H1 (cell line): ENCODE results near the gene DYNLRB1. TPM values are rescaled to one million over a fixed set of nuclear protein-coding genes. Genes with fewer than 3 reads are reported as not detected.

ENCODE experiments used
- CTCF ChIA-PET: fragments of 300-600 bp; sonication (Branson Sonifier 250); formaldehyde crosslinking; loops from one replicate; lab custom pipeline; 2021; ENCODE audit not compliant: partially characterized antibody; lab: Charles Lee
- POLR2A ChIA-PET: fragments of 300-600 bp; sonication (Branson Sonifier 250); formaldehyde crosslinking; loops from one replicate; lab custom pipeline; 2021; ENCODE audit warnings: inconsistent platforms; ENCODE audit not compliant: partially characterized antibody; lab: Charles Lee
- DNase-seq, 2 experiments: peaks; one replicate each; pipeline versions ENCODE4 v3.0.0 to v3.0.0-alpha.2; 2010 to 2022; ENCODE audit warnings: low spot score in 2 of 2, low read depth in 1 of 2, mixed read lengths in 1 of 2
- FAIRE-seq: peaks from 2 replicates; lab custom pipeline; 2011; peaks lifted over from hg19 to GRCh38; lab: Jason Lieb, UNC
- H2AFZ ChIP-seq: 2 replicates; pipeline ENCODE4 v1.8.1; 2012; ENCODE audit warnings: low read length, inconsistent platforms
- H2AK5ac ChIP-seq: 2 replicates; pipeline ENCODE4 v1.6.1; 2013; ENCODE audit warnings: low read depth, low read length
- H2BK120ac ChIP-seq: replicated peaks from 2 replicates; pipeline ENCODE3; 2013; ENCODE audit warnings: low read depth, low read length, inconsistent platforms
- H2BK12ac ChIP-seq: 2 replicates; pipeline ENCODE4 v1.6.1; 2013; ENCODE audit warnings: low read depth, low read length
- H2BK15ac ChIP-seq: 2 replicates; pipeline ENCODE4 v1.6.1; 2013; ENCODE audit warnings: low read length
- H2BK20ac ChIP-seq: 2 replicates; pipeline ENCODE4 v1.6.1; 2013; ENCODE audit warnings: low read length
- H2BK5ac ChIP-seq: 2 replicates; pipeline ENCODE4 v1.6.1; 2013; ENCODE audit warnings: low read depth, low read length
- H3K14ac ChIP-seq: 2 replicates; pipeline ENCODE4 v1.6.1; 2013; ENCODE audit warnings: inconsistent platforms; ENCODE audit not compliant: insufficient read length
- H3K18ac ChIP-seq: 2 replicates; pipeline ENCODE4 v1.6.1; 2013; ENCODE audit warnings: low read length; ENCODE audit errors: extremely low read depth
- H3K23ac ChIP-seq: 2 replicates; pipeline ENCODE4 v1.6.1; 2013; ENCODE audit warnings: inconsistent platforms; ENCODE audit not compliant: insufficient read length
- H3K23me2 ChIP-seq: 2 replicates; pipeline ENCODE4 v1.6.1; 2013; ENCODE audit warnings: low read depth, low read length
- H3K27ac ChIP-seq: 2 replicates; pipeline ENCODE4 v1.6.1; 2011; ENCODE audit warnings: low read depth, low read length, inconsistent platforms
- H3K27me3 ChIP-seq, 4 experiments: replicated peaks in 1 of 4; 1 replicate in 1 of 4; 2 replicates in 3 of 4; pipeline versions ENCODE4 v1.6.1 to v1.8.1; 2011 to 2013; ENCODE audit warnings: low read length in 3 of 4, mild to moderate bottlenecking in 3 of 4, inconsistent platforms in 2 of 4, mixed read lengths in 2 of 4, moderate library complexity in 1 of 4; ENCODE audit not compliant: control insufficient read depth in 3 of 4, insufficient read depth in 3 of 4; ENCODE audit errors: extremely low read depth in 1 of 4
- H3K36me3 ChIP-seq, 4 experiments: 2 replicates each; pipeline versions ENCODE4 v1.6.1 to v1.8.1; 2011 to 2013; ENCODE audit warnings: mild to moderate bottlenecking in 4 of 4, low read length in 3 of 4, moderate library complexity in 2 of 4, control low read depth in 1 of 4, inconsistent platforms in 1 of 4; ENCODE audit not compliant: insufficient read depth in 4 of 4, control insufficient read depth in 2 of 4
- H3K4ac ChIP-seq: replicated peaks from 2 replicates; pipeline ENCODE3; 2013; ENCODE audit warnings: low read length, low read depth, mixed read lengths, inconsistent platforms; ENCODE audit not compliant: insufficient read length
- H3K4me1 ChIP-seq, 4 experiments: replicated peaks in 1 of 4; 1 replicate in 1 of 4; 2 replicates in 3 of 4; pipeline versions ENCODE4 v1.6.1 to v1.8.1; 2011 to 2013; ENCODE audit warnings: low read length in 3 of 4, inconsistent platforms in 2 of 4, mixed read lengths in 1 of 4; ENCODE audit not compliant: insufficient read depth in 4 of 4, control insufficient read depth in 3 of 4
- H3K4me2 ChIP-seq, 2 experiments: 2 replicates each; pipeline versions ENCODE4 v1.6.1 to v1.8.1; 2011 to 2013; ENCODE audit warnings: low read depth in 2 of 2, low read length in 2 of 2, control low read depth in 1 of 2, inconsistent platforms in 1 of 2, mild to moderate bottlenecking in 1 of 2; ENCODE audit not compliant: insufficient read depth in 1 of 2
- H3K4me3 ChIP-seq, 4 experiments: fragments of 200-600, 300-600 bp in 1 of 4; sonication (generic), shearing (Covaris generic), sonication (Bioruptor Twin) in 1 of 4; 2 replicates each; pipeline versions ENCODE4 v1.5.1 to v1.8.1; 2011 to 2016; ENCODE audit warnings: low read length in 4 of 4, low read depth in 3 of 4, control low read depth in 2 of 4, inconsistent platforms in 2 of 4, mild to moderate bottlenecking in 2 of 4, mixed read lengths in 1 of 4, moderate library complexity in 1 of 4; ENCODE audit not compliant: insufficient read depth in 2 of 4; ENCODE audit errors: extremely low read depth in 1 of 4
- H3K56ac ChIP-seq: replicated peaks from 2 replicates; pipeline ENCODE3; 2013; ENCODE audit warnings: low read depth, mild to moderate bottlenecking, mixed read lengths, low read length, inconsistent platforms; ENCODE audit not compliant: insufficient read length
- H3K79me1 ChIP-seq: 2 replicates; pipeline ENCODE4 v1.6.1; 2013; ENCODE audit warnings: low read depth, low read length, control low read depth
- H3K79me2 ChIP-seq, 2 experiments: 2 replicates each; pipeline versions ENCODE4 v1.6.1 to v1.8.1; 2012 to 2013; ENCODE audit warnings: low read length in 2 of 2, mild to moderate bottlenecking in 2 of 2, inconsistent platforms in 1 of 2; ENCODE audit not compliant: insufficient read depth in 2 of 2, control insufficient read depth in 1 of 2
- H3K9ac ChIP-seq, 4 experiments: replicated peaks in 1 of 4; 1 replicate in 1 of 4; 2 replicates in 3 of 4; pipeline versions ENCODE4 v1.6.1 to v1.8.1; 2011 to 2013; ENCODE audit warnings: low read depth in 3 of 4, low read length in 3 of 4, control low read depth in 2 of 4, mild to moderate bottlenecking in 2 of 4, moderate library complexity in 2 of 4, inconsistent platforms in 1 of 4; ENCODE audit errors: extremely low read depth in 1 of 4
- H3K9me3 ChIP-seq, 2 experiments: 2 replicates each; pipeline versions ENCODE4 v1.6.1 to v1.8.1; 2012 to 2013; ENCODE audit warnings: mild to moderate bottlenecking in 2 of 2, moderate library complexity in 2 of 2, control low read depth in 1 of 2, inconsistent platforms in 1 of 2, low read depth in 1 of 2, low read length in 1 of 2, mixed read lengths in 1 of 2; ENCODE audit not compliant: insufficient read depth in 2 of 2
- H4K20me1 ChIP-seq, 2 experiments: replicated peaks in 1 of 2; 2 replicates each; pipeline versions ENCODE3 to v1.8.1; 2011 to 2013; ENCODE audit warnings: inconsistent platforms in 2 of 2, low read length in 2 of 2, mild to moderate bottlenecking in 1 of 2; ENCODE audit not compliant: insufficient read depth in 2 of 2, control insufficient read depth in 1 of 2
- H4K5ac ChIP-seq: 2 replicates; pipeline ENCODE4 v1.6.1; 2013; ENCODE audit warnings: low read length, low read depth, mixed read lengths, inconsistent platforms; ENCODE audit not compliant: insufficient read length
- H4K8ac ChIP-seq: 2 replicates; pipeline ENCODE4 v1.8.0; 2013; ENCODE audit warnings: mild to moderate bottlenecking, moderate library complexity, low read length, inconsistent platforms; ENCODE audit not compliant: insufficient read depth; ENCODE audit errors: extremely low read depth
- H4K91ac ChIP-seq: replicated peaks from 2 replicates; pipeline ENCODE3; 2013; ENCODE audit warnings: low read length, mixed read lengths, inconsistent platforms; ENCODE audit not compliant: insufficient read length
- BCL11A ChIP-seq, 2 experiments: IDR thresholded peaks; one replicate each; pipeline ENCODE4 v1.6.1; 2011; ENCODE audit warnings: low read depth in 2 of 2, low read length in 2 of 2, mild to moderate bottlenecking in 2 of 2
- CHD1 ChIP-seq: IDR thresholded peaks from 2 replicates; pipeline ENCODE4 v1.6.1; 2012; ENCODE audit warnings: low read depth, low read length, improper control_type of control experiment
- EGR1 ChIP-seq: IDR thresholded peaks from 2 replicates; pipeline ENCODE4 v1.6.1; 2011; ENCODE audit warnings: low read depth, low read length, borderline replicate concordance
- EZH2 ChIP-seq: fragments of 200-600 bp; sonication (generic); IDR thresholded peaks from 2 replicates; pipeline ENCODE4 v1.7.1; 2012; ENCODE audit warnings: low read depth, mild to moderate bottlenecking, moderate library complexity, low read length, inconsistent platforms; ENCODE audit not compliant: severe bottlenecking
- POLR2AphosphoS5 ChIP-seq: IDR thresholded peaks from 2 replicates; pipeline ENCODE4 v1.6.1; 2011; ENCODE audit warnings: low read depth, low read length
- RBBP5 ChIP-seq: IDR thresholded peaks from 2 replicates; pipeline ENCODE4 v1.7.1; 2012; ENCODE audit warnings: low read depth, mild to moderate bottlenecking, inconsistent platforms, low read length, moderate library complexity, borderline replicate concordance
- RNF2 ChIP-seq: fragments of 200-900, 300-1000 bp; sonication (generic); IDR thresholded peaks from 2 replicates; pipeline ENCODE4 v1.7.1; 2016; ENCODE audit warnings: borderline replicate concordance, low read depth, mild to moderate bottlenecking, antibody characterized with exemption, low read length; ENCODE audit not compliant: poor library complexity, severe bottlenecking; ENCODE audit errors: missing control alignments
- SIN3A ChIP-seq, 2 experiments: IDR thresholded peaks in 1 of 2; conservative IDR thresholded peaks in 1 of 2; 2 replicates each; pipeline ENCODE4 v1.6.1; 2011 to 2012; ENCODE audit warnings: low read length in 2 of 2, improper control_type of control experiment in 1 of 2, low read depth in 1 of 2, mild to moderate bottlenecking in 1 of 2
- SIRT6 ChIP-seq: IDR thresholded peaks from one replicate; pipeline ENCODE4 v1.7.1; 2012; ENCODE audit warnings: low read length, inconsistent platforms
- SP2 ChIP-seq: IDR thresholded peaks from 2 replicates; pipeline ENCODE4 v1.6.1; 2012; ENCODE audit warnings: mild to moderate bottlenecking, low read length, inconsistent platforms
- SUZ12 ChIP-seq: fragments of 200-600 bp; sonication (generic); IDR thresholded peaks from 2 replicates; pipeline ENCODE4 v1.6.1; 2012; ENCODE audit warnings: mild to moderate bottlenecking, inconsistent platforms, low read length, moderate library complexity, mixed read lengths
- TAF1 ChIP-seq: IDR thresholded peaks from 2 replicates; pipeline ENCODE4 v1.6.1; 2011; ENCODE audit warnings: mild to moderate bottlenecking, low read depth, low read length
- WGBS, 2 experiments: shearing (Covaris generic) in 1 of 2; methylation state at CpG; one replicate each; pipeline versions ENCODE4 v1.1.6 to v1.1.7; 2013 to 2015; ENCODE audit warnings: low lambda C conversion rate in 2 of 2, mixed read lengths in 2 of 2, inconsistent platforms in 1 of 2, low coverage in 1 of 2, missing lambda C conversion rate in 1 of 2; ENCODE audit not compliant: insufficient replicate concordance in 2 of 2, insufficient coverage in 1 of 2, insufficient read length in 1 of 2; ENCODE audit errors: extremely low coverage in 1 of 2, missing lambda C conversion rate in 1 of 2; 5-methylcytosine and 5-hydroxymethylcytosine counted together
- polyA plus RNA-seq, 7 experiments: library from polyadenylated mRNA; depleted of rRNA in 3 of 7; stranded (reverse) in 5 of 7; unstranded in 2 of 7; fragments of >200 nt in 5 of 7; fragments of 200-250 nt in 2 of 7; gene quantifications; 1 replicate in 5 of 7; 2 replicates in 1 of 7; 4 replicates in 1 of 7; pipeline versions ENCODE4 v1.2.1 to v1.2.3, GENCODE V29; 2011 to 2013; ENCODE audit warnings: missing spikeins in 2 of 7, mixed read lengths in 2 of 7
- total RNA-seq: library from RNA; stranded (reverse); fragmentation: NEBNext Ultra II Directional; extraction: Animal tissue kit (Norgen Biotek cat#: 25700); gene quantifications from 2 replicates; pipeline ENCODE4 v1.2.1, GENCODE V29; 2021
- TF ChIP-seq, protein P1 (sequence below): IDR thresholded peaks from 2 replicates; pipeline ENCODE4 v1.6.1; 2012; ENCODE audit warnings: low read length, inconsistent platforms

DYNLRB1 gene
- total and polyA plus RNA-seq, 2 of the 8 experiments (the other 6 are each of a cell fraction or from before 2014, with no cell fraction given) = 109 to 214 TPM

- Histone ChIP-seq H3K27me3 (no peaks in the 10 kb centered on the region), H3K14ac (no peak overlapping the region), H2AK5ac (no peak overlapping the region), H3K79me1 (no peaks in the 10 kb centered on the region), H3K4ac (no peak overlapping the region), H3K23ac (no peak overlapping the region), H4K5ac (no peak overlapping the region), H4K8ac (no peak overlapping the region), H3K9me3 (no peaks in the 10 kb centered on the region), H3K4me1 (no peaks in the 10 kb centered on the region), H3K9ac (no peak overlapping the region), H3K56ac (no peak overlapping the region), H2BK12ac (no peak overlapping the region), H2BK20ac (no peak overlapping the region), H4K20me1 (no peaks in the 10 kb centered on the region), H2BK120ac (no peak overlapping the region), H3K23me2 (no peaks in the 10 kb centered on the region), H2BK15ac (no peak overlapping the region), H3K27ac (no peak overlapping the region), H3K36me3 (peaks cover 0 to 3% (median 0%) of the 10 kb centered on the region in 4 experiments; a peak in 1 of 8 replicates), H3K4me2 (no peak overlapping the region), H2BK5ac (no peak overlapping the region), H4K91ac (no peak overlapping the region), H3K79me2 (no peaks in the 10 kb centered on the region), H3K18ac (no peak overlapping the region), H3K4me3 (no peak overlapping the region), H2AFZ (no peak overlapping the region)
- ChIA-PET POLR2A (no interaction called here), CTCF (interaction anchor here (0.6 kb wide), 1 partner anchor 198 kb away, joined by 3 read pairs; no protein-coding TSS in a partner anchor)
- FAIRE-seq = no peak
- WGBS, 2 experiments = 83% methylated on average over 5 of the region's 5 CpGs; no CpG with 5 or more reads in 1 of the 2 experiments
- no peak for DNase-seq
- TF ChIP-seq SUZ12 (no peak), POLR2AphosphoS5 (no peak), RNF2 (no peak), EGR1 (no peak), SIN3A (conservative IDR thresholded peaks at IDR 0.05 in 1 of 2, IDR thresholded peaks at IDR 0.05 in 1 of 2; ENCODE audit: low read depth in 1 of 2, low read length in 2 of 2) (no peak), RBBP5 (no peak), SIRT6 (no peak), CHD1 (no peak), EZH2 (no peak), TAF1 (no peak), SP2 (no peak), BCL11A (IDR thresholded peaks at IDR 0.05; ENCODE audit: low read depth in 2 of 2, low read length in 2 of 2) (no peak)
- TF ChIP-seq, protein P1, sequence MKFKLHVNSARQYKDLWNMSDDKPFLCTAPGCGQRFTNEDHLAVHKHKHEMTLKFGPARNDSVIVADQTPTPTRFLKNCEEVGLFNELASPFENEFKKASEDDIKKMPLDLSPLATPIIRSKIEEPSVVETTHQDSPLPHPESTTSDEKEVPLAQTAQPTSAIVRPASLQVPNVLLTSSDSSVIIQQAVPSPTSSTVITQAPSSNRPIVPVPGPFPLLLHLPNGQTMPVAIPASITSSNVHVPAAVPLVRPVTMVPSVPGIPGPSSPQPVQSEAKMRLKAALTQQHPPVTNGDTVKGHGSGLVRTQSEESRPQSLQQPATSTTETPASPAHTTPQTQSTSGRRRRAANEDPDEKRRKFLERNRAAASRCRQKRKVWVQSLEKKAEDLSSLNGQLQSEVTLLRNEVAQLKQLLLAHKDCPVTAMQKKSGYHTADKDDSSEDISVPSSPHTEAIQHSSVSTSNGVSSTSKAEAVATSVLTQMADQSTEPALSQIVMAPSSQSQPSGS = no peak
Measured at GRCh38 chr20:34574426-34574825, 58.2 kb downstream of the DYNLRB1 start.
